ENCODE results near the gene AURKB.
"Not testable (repeated sequence)": the region's sequence is repeated elsewhere in the genome, so short reads cannot be mapped to it uniquely, and the experiment has no call there.

Gene AURKB

GRCh38 chr17:8224891-8225812 is 14.8 kb upstream of the AURKB start:
- DNase-seq = no peak

DNA sequence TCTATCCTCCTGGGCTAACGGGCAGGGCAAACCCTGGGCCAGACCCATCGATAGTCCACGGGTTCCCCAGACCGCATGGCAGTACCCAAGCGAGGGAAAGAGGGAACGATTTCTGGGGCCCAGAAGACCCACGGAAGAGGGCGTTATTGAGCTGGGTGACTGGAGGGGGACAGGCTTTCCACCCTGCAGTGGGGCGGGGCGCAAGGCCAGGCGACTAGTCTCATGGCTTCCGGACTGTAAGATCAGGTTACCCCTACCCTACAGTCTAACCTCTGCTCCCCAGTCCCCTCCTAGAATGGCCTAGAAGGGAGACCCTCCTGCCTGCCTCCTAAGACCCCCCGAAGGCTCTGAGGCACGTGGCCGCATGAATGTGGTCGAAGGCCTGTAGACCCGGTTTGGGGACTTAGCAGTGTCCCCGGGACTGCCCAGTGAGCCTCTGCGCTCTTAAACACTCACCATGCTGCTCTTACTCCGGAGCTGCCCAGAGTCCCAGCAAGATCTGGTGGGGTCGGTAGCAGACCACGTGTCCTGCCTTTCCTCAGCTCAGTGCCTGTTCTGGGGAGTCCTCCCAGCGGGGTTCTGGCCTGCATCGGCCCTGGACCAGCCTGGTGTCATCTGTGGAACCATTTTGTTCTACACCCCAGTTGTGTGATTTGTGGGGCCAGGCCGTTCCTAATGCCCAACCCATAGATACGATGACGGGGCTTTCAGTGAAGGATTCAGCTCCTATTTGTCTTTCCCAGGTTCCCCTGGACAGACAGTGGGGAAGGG is 13.2 kb upstream of the AURKB start:
- peak; percentile 23 for DNase-seq

GRCh38 chr17:8222630-8223355 is 12.4 kb upstream of the AURKB start:
- peak; percentile 88 for DNase-seq

- DNase-seq = no peak
Measured at GRCh38 chr17:8222380-8222629, 11.9 kb upstream of the AURKB start.

DNA sequence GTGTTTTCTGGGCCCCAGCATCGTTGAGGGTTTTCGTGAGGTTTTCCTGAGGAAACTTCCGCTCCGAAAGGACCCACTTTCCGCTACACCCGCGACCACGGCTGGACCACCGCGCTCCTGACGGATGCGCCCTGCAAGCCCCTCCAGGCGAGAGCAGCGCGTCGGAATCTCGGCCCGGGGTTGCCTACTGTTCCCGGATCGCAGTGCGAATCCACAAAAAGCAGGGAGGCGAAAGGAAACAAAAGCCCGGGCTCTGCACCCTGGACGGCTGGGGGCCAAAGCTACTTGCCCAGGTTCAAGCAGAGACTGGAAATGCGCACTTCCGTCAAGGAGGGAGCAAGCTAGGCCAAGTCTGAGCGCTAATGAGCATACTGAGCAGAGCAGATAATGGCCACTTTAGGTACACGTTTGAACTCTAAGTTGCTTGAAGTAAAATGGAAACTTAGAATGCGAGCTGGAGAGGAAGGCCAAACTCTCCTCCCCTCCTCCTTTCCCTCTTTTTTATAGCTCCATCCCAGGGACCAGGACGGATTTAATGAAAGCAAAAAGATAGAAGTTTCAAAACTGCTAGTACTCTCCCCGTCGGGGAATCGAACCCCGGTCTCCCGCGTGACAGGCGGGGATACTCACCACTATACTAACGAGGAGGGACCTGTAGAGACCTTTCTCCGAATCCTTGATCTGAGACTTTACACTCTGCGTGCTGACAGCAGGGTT is 11.4 kb upstream of the AURKB start:
- DNase-seq = peak; percentile 94

- DNase-seq = peak; percentile 92
Measured at GRCh38 chr17:8220783-8221662, 10.6 kb upstream of the AURKB start.

- DNase-seq = not testable (repeated sequence)
Measured at GRCh38 chr17:8214000-8214399, 3.6 kb upstream of the AURKB start.

GRCh38 chr17:8212312-8213180 is 2.2 kb upstream of the AURKB start:
- DNase-seq = no peak

- DNase-seq = no peak
Measured at GRCh38 chr17:8210761-8211458, 535 bp upstream of the AURKB start.

DNA sequence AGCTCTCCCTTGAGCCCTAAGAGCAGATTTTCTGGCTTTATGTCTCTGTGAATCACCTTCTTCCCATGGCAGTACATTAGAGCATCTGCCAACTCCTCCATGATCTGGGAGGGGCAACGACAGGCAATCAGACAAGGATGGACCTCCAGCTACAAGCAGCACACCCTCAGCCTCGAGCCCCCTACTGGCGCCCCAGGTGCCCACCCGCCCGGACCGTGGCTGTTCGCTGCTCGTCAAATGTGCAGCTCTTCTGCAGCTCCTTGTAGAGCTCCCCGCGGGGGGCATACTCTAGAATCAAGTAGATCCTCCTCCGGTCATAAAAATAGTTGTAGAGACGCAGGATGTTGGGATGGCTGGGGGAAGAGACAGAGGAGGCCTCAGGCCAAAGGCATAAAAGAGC is 3.8 kb downstream of the AURKB start:
- no peak for DNase-seq

GRCh38 chr17:8204761-8205555 is 5.4 kb downstream of the AURKB start:
- DNase-seq = no peak

DNA sequence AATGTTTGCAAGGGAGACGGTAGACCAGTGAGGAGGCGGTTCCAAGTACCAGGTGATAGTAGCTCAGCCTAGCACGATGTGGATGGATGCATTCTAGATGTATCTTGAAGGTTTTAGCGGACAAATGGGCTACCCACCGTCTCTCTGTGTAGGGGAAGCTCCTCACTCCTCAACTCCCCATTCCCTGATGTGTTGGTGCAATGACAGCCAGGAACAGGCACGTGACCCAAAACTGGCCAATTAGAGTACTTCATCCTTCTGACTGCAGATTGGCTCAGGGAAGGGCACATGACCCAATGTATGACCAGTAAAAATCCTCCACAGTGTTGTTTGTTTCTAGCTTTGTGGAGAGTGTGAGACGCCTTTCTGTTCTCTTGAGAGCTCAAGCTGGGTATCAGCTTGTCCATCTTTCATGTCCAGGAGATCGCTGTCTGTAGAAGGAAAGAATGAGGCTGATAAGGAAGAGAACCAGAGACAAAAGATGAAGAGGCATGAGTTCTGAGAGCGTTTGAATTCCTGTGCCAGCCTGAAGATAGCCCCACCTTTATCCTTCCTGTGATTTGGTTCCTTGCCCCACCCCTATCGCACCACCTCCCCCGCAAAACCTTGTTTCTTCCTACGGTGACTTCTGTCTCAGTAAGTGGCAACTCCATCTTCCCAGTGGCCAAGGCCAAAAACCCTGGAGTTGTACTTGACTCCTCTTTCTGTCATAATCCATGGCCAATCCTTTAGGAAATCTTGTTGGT is 18.1 kb downstream of the AURKB start:
- DNase-seq = no peak

GRCh38 chr17:8190506-8190905 is 19.9 kb downstream of the AURKB start:
- no peak for DNase-seq

- peak; percentile 89 for DNase-seq
Measured at GRCh38 chr17:8189711-8190477, 20.5 kb downstream of the AURKB start, which contains the start of gene BORCS6. BORCS6 (minus strand) TSS chr17:8190180; CDS start chr17:8190140, 40 bp downstream.

DNA sequence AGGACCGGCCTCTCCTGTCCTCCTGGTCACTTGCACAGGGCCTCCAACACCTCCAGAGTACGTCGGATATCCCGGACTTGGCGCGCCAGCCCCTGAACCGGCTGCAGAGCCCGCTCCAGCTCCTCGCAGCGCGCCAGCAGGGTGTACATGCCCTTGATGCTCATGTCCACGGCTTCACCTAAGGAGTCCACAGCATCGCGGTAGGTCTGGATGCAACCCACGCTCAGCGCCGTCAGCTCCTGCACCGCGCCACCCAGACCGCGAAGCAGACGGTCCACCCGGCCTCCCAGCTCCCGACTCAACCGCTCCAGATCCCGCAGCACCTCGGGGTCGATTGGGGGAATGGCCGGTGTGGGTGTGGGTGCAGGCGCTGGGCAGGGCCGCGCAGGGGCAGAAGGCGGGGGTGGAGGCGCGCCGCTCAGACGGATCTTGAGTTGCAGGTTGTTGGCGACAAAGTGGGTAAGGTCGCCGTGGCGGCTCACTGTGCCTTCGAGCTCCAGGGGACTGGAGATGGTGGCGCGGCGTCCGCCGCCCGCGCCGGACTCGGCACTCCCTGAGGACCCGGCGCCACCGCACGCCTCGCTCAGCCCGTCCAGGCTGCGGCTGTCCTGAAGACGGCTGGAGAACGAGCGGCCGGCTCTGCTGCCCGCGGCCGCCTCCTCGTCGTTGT is 21.2 kb downstream of the AURKB start:
- DNase-seq = no peak

GRCh38 chr17:8188263-8188839 is 22.0 kb downstream of the AURKB start:
- no peak for DNase-seq

Measured in activated T-cell treated with anti-CD3 and anti-CD28 coated beads for 4 hours (primary cell).